Cortex of kidney (tissue), 1 donor: Measurements from ENCODE around the gene DMWD.
"Not testable (repeated sequence)": the region's sequence is repeated elsewhere in the genome, so short reads cannot be mapped to it uniquely, and the experiment has no call there.

Experiments
- DNase-seq: peaks from one replicate; lab custom pipeline; 2025; lab: John Stamatoyannopoulos, UW

DMWD gene

DNA sequence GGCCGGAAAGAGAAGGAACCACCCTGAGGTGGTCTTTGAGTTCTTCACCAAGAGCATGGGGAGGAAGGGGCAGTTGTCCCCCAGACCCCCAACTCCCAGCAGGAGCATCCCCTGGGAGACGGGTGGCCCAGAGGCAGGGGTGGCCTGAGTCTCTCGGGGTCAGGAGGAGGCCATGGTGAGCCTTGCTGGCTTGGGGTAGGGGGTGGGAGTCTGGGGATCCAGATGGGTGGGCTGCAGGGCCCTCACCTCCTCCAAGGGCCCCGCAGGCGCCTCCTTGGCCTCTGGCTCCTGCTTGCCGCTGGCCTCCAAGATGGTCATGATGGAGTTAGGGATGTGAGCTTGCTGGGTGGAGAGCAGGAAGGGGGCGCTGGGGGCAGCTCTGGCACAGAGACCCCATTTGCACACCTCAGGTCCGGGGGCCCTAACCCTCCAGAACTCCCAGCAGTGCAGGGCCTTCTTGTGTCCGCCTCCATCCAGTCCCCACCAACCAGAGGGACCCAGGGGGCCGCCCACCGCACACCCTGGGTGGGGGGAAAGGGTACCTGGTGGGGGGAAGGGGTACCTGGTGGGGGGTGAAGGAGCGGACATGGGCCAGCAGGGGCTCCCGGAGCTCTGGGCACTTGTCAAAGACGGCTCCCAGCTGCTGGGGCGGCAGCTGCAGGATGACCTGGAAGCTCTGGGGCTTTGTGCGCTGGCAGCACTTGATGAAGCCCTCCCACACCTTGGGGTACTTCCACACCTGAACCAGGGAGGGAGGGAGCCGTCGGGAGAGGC lies 23.8 kb upstream of the DMWD start:
- no peak for DNase-seq

DNA sequence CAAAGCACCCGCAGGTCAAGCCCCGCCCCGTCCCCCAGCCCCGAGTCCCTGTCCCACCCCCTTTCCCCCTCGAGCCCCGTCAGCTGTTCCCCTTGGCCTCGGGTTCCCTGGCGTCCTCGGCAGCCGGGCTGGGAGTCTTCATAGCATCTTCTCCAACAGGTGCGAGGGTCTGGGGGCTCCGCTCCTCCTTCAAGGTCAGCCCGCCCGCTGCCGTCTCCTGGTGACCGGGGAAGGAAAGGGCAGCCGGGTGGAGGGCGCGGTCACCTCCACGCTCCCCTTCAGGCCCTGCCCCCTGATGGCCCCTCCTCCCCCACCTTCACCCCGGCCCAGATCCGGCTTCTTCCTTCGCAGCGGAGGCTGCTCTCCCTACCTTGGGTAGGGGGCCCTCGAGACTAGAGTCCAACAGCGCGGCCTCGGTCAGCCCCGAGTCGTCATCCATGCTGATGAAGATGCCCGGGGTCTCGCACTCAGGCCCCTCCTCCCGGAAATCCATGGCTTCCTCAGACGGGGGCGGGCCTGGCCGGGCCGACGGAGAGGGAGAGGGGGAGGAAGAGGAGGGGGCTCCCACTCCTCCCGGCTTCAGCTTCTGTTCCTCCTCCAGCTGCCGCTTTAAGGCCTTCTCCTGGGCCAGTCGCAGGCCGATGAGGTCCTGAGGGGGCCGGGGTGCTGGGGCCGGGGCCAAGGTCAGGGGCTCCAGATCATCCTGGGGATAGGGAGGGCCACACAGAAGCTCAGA lies 23.0 kb upstream of the DMWD start:
- no peak for DNase-seq

DNA sequence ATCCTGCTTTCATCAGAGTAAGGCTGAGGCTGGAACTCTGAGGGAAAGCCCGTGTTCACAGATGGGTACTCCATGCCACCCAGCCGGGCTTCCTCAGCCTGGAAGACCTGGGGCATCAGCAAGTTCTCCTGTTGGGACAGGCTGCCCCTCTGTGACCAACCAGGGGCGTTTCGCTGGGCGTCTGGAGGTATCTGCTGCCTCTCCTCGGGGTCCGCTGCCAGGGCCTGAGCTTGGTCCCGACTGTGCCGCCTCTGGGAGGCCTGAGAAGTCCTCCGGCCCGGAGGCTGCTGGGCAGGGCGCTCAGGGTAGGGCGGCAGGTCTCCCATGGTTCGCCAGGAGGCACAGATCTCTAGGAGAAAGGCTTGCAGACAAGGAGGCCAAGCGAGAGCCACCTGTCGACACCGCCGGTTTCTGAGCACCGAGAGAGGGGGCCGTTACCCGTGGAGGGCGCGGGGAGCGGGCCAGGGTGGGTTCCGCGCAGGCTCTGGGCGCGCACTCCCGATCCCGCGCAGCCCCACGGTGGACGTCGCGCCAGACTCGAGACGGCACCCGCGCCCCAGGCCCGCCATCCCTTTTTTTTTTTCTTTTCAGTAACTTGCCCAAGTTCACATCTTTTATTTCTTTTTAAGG lies 22.3 kb upstream of the DMWD start, which contains the start of gene RSPH6A:
RSPH6A (minus strand) TSS at position 458 of the 630 bp plus-strand sequence; CDS start at position 326, 132 bp downstream.
- DNase-seq: no peak

DNA sequence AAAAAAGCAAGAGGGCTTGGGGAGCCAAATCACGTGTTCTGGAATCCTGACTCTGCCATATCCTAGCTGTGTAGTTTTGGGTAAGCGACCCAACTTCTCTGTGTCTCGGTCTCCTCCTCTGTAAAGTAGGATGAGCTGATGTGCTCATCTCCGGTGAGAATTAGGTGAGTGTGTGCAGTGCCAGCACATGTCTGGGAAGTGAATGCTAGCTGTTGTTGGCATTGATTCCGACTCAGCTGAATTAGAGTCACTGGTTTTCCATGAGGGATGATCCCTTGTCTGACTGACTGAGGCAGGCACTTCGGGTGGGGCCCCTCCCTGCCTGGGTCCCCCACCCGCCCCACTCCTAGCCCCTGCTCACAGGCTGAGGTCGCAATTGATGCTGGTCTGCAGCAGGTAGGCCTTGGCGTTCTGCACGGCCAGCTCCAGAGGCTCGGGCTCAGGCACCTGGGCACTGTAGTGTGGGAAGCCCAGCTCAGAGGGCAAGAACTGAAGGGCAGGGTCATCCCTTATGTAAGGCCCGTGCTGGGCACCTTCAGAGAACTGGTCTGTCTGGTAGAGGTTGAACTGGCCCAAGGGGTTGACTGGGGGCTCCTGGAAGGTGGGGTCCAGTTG lies 21.6 kb upstream of the DMWD start:
- no peak for DNase-seq

DNA sequence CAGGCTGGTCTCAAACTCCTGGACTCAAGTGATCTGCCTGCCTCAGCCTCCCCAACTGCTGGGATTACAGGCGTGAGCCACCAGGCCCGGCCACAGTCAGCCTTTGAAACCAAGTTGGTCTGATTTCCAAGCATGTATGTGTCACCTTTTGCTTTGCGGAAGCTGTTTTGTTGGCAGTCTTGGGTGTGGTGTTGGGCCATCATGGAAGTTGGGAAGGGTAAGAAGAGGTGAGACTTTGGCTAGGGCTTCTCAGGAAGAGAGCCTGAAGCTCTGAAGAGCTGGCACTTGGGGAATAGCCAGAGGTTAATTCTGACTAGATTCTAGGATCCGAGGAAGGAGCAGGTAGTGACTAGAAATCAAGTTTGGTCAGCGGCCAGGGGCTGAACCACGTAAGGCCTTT lies 19.7 kb upstream of the DMWD start:
- DNase-seq: no peak

DNA sequence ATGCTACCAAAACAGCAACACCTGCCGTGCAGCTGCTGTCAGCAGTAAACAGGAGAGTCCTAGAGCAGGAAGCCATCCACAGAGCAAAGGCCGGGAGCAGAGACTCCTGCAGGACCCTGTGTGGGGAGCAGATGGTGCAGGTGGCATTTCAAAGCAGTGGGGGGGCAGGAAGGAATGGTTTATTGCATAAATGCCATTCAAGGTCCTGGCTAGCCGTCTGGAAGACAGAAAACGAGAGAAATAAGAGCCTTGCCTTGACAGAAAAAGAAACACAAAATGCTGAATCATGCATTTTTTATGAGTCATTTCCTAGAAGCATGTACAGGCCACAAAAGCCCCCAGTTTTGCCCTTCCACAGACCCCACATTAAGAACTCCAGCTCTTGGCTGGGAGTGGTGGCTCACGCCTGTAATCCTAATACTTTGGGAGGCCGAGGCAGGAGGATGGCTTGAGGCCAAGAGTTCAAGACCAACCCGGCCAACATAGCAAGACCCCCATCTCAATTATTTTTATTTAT lies 17.1 kb upstream of the DMWD start:
- DNase-seq: no peak

DNA sequence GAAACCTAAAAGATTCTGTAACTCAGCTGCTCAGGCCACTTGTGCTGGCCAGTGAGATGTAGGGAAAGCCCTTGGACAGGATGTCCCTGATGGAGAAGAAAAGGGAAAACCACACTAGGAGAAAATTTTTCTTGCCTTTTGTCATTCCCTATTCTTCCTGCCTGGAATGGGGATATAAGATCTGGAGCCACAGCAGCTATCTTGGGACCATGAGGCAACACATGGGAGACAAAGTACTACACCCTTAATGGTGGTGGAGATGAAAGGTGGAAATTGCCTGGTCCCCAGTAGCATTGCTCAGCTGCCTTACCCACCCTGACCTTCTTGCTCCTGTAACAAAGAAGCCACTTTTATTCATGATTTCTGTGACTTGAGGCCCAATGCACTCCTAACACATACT lies 13.1 kb upstream of the DMWD start:
- DNase-seq: no peak

DNA sequence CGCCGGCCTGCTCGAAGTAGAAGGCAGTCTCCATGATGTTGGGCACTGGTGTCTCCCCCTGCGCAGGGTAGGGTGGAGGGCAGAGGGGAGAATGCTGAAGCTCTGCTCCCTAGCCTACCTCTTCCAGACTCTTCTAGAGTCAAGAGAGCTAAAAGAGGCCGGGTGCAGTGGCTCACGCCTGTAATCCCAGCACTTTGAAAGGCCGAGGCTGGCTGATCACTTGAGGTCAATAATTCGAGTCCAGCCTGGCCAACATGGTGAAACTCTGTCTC lies 12.2 kb upstream of the DMWD start:
- no peak for DNase-seq

DNA sequence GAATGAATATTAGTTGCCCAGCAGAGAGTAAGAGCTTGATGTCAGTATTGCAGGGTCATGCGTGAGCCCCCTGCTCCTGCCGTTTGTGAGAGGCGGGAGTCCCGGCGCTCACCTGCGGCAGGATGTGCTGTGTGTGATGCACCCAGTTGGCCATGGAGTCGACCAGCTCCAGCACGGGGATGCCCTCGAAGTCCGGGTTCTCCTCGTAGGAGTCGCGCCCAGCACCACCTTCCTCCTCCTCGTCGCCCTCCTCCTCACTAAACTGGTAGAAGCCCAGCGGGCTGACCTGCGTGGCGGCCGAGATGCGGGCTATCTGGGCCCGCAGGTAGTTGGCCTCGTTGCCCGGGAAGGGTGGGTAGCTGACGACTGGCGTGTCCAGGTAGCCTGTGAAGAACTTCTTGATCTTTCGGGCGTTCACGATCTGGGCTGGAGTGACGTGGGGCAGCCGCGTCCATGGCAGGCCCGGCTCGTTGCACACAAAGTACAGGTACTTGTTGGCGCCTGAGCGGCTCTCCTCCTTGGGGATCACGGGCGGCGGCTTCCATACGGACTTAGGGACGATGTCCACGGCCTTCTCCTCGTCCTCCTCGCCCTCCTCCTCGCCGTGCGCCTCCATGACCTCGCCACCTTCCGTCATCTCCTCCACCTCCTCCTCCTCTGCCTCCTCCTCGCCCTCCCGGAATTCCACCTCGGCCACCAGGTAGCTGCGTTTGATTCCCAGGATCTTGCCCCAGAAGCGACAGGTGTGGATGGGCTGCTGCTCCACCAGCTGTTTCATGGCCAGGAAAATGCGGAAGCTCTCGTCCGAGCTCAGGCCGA lies 11.7 kb upstream of the DMWD start:
- no peak for DNase-seq

DNA sequence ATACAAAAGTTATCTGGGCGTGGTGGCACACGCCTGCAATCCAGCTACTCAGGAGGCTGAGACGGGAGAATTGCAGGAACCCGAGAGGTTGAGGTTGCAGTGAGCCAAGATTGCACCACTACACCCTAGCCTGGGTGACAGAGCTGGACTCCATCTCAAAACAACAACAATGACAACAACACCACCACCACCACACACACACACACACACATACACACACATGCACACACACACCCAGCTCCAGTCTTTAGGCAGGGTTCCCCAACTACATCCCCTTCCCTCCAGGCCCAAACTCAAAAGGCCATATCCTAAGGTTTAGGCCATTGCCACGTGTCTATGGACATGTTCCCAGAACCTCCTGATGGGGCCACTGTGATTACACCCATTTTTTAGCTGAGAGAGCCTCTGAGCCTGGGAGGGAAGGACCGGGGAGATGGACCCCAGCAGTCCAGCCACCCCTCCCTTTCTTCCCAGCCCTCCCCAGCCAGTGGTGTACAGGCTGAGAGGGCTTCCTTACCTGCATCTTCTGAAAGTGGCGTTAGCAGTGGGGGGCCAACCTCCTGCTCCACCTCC lies 9.0 kb upstream of the DMWD start:
- no peak for DNase-seq

DNA sequence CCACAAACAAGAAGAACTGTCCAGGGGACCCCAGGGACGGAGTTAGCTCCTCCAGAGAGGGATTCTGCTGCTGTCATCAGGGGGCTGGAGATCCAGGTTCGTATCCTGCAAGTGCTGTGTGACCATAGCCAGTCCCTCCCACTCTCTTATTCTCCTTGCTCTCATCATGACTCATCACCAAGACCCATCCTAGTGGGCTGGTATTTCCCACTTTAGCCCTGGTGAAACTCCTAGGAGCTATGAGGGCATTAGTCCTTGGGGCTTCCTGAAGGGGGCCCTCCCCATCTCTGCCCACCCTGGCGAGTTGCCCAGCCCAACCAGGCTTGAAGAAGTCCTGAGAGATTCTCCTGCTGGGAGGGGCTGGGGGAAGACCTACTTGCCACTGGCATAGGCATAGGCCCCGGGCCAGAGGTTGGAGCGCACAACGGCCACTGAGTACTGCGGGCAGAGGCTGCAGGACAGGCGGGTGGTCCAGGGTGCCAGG lies 7.5 kb upstream of the DMWD start:
- no peak for DNase-seq

DNA sequence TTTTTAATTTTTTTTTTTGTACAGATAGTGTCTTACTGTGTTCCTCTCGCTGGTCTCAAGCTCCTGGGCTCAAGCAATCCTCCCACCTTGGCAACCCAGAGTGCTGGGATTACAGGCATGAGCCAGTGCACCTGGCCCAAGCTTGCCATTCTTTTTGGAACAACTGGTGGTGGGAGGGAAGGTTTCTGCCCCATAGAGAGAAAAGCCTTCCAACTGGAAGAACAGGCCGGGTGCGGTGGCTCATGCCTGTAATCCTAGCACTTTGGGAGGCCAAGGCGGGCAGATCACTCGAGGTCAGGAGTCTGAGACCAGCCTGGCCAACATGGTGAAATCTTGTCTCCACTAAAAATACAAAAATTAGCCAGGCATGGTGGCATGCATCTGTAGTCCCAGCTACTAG lies 6.9 kb upstream of the DMWD start:
- DNase-seq: not testable (repeated sequence)

DNA sequence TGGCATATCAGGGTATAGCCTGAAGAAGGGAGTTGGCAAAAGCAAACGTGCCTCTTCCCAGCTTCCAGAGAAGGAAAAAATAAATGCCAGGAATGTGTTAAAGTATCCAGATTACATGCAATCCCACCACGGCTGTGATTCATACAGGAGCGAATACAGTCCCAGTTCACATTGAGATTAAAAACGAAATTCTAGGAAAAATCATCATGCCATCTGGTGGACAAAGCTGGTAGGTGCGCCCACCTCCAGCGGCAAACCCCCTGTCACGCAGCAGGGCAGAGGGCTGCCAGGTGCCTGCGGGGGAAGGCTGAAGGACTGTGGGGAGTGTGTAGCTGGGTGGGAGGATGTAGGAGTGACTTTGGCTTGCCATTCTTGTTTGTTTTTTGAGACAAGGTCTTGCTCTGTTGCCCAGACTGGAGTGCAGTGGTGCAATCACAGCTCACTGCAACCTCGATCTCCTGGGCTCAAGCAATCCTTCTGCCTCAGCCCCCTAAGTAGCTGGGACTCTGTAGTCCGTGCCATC lies 6.4 kb upstream of the DMWD start:
- DNase-seq: no peak

DNA sequence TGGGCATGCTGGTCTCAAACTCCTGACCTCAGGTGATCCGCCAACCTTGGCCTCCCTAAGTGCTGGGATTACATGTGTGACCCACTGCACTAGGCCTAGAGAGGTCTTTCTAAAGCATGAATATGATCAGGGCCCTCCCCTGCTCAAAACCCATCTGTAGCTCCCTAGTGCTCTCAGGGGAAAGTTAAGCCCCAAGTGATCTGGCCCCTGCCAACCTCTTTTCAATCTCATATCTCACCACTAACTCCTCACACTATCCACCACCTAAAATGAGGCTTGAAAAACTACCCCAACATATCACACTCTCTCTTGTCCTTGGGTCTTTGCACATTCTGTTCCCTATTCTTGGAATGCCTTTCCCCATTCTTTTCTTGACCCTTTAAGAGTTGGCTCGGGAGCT lies 2.0 kb upstream of the DMWD start:
- DNase-seq: no peak

DNA sequence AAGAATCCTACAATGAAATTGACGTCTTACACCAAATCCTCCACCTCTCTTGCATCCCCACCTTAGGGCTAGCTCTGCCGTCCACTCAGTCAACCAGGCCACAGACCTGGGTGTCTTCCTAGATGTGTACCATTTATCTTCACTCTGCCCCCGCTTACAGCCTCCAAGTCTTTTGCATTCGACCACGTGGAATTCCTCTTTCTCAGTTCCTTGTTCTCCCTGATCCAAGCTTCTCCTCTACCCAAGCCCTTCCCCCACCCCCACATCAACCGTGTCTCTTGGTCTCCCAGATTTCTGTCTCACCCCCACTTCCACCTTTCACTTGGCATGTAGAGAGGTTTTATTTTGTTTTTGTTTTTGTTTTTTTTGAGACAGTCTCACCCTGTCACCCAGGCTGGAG lies 1.2 kb upstream of the DMWD start:
- DNase-seq: no peak

DNA sequence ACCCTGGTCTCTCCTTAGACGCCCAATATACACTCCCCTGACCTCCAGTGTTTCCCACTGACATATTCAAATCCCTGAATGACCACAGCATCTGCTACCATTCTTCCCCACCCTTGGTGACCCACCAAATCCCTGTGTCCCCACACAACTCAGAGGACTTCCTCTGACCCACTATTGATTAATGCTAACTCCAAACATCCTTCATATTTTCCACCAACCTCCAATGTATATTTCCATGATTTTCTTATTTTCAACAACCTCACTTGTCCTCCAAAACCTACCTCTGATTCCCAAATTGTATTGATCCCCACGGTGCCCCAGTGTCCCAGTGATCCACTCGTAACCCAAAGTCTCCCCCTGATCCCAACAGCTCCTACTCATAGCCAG lies 526 bp upstream of the DMWD start:
- DNase-seq: no peak

DNA sequence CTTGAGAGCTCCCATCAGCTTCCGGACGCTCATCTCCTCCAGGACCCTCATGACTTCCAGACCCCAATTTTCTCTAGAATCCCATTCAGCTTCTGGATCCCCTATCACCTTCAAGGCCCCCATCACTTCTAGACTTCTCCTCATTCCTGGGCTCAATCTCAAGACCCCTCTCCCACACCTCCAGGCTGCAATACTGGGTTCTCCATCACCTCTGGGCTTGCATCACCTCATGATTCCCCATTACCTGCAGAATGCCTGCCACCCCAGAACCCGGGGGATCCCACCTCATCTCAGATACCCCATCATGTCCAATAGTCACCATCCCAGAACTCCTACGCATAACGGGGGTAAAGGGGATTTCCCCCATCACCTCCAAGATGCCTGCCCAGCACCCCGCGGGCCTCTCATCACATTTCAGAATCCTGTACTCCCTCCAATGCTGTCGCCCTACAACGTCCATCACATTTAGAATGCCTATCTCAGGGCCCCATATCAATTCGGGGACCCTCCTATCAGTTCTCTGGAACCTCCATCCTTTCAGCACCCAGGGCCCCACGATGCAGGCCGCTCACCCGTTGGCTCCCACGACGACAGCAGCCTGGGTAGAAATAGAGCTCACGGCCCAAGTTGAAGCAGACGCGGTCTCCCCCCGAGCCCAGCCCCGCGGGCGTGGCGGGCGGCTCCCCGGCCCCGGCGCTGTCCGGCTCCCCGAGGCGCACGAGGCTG lies 738 bp downstream of the DMWD start:
- no peak for DNase-seq

DNA sequence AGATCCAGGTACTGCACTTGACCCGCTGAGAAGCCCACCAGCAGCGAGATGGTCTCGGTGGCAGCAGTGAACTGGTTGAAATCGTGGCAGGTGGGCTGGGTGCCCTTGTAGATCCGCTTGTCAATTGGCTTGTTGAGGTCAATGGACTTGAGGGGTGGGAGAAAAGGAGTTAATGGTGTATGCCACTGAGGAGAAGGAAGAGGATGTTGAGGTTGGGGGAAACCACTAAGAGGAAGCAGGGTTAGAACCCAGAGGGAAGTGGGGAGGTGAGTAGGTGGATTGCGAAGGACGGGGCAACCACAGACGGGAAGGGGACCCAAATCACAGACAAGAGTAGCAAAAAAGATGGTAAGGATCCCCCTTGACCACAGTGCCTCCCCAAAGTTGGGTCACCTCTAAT lies 1.7 kb downstream of the DMWD start:
- no peak for DNase-seq

DNA sequence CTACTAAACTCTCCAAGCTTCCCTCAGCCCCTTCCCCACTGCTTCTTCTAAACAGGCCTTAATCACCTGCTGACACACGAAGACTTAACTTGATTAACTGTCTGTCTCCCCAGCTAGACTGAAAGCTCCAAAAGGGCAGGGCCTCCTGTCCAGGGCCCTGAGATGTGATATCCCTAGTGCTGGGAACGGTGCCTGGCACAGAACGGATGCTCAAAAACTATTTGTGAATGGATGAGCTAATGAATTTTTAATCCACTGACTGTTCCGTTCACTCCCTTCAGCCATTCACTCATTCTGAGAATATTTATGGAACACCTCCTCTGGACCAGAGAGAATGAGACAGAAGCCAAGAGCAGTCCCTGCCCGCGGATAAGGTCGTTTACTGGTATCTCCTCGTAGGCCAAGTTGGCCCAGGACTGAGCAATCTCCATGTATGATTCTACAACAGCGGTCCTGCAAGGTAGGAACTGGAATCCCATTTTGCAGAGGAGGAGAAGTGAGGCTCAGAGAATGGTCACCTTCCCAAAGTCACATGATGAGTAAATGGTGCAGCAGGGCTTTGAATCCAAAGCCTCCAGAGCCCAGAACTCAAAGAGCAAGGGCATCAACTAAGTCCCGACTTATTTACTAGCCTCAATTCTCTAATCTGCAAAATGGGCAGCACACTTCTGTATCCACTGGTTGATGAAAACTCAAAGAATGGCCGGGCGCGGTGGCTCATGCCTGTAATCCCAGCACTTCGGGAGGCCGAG lies 3.4 kb downstream of the DMWD start:
- DNase-seq: no peak

DNA sequence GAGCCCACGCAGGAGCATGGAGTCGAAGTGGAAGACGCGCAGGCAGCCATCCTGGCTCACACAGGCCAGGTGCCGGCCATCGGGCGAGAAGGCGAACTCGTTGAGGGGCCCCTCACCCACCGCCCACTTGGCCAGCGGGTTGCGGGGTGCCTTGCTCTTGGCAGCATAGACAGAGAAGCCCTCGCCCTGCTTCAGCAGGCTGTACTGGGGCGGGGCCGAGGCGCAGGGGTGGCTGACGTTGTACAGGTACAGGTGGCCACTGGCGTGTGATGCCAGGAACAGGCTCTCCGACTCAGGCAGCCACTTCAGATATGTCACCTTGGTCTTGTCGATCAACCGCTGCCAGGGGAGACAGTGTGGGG lies 6.1 kb downstream of the DMWD start:
- DNase-seq: no peak
